Measurements from ENCODE around the gene MYO3B.

The MYO3B gene

GRCh38 chr2:170514140-170514539, 336.2 kb downstream of the MYO3B start:
- H3K4me3 ChIP-seq (ENCODE audit: low read depth, low read length), result no peak overlapping the region
- no peak for DNase-seq (ENCODE audit: low read depth)
- no peak for TF ChIP-seq CTCF (IDR thresholded peaks at IDR 0.05; ENCODE audit: control insufficient read depth, extremely low read depth, insufficient read depth)

GRCh38 chr2:170517538-170517937, 339.6 kb downstream of the MYO3B start:
- no peak overlapping the region for H3K4me3 ChIP-seq (ENCODE audit: low read depth, low read length)
- TF ChIP-seq CTCF (IDR thresholded peaks at IDR 0.05; ENCODE audit: control insufficient read depth, extremely low read depth, insufficient read depth), result no peak
- DNase-seq (ENCODE audit: low read depth), result no peak

- no peak overlapping the region for H3K4me3 ChIP-seq (ENCODE audit: low read depth, low read length)
- TF ChIP-seq CTCF (IDR thresholded peaks at IDR 0.05; ENCODE audit: control insufficient read depth, extremely low read depth, insufficient read depth), result no peak
- no peak for DNase-seq (ENCODE audit: low read depth)
These were observed 341.0 kb downstream of the MYO3B start for GRCh38 chr2:170518911-170519310.

- H3K4me3 ChIP-seq (ENCODE audit: low read depth, low read length), result no peak overlapping the region
- no peak for TF ChIP-seq CTCF (IDR thresholded peaks at IDR 0.05; ENCODE audit: control insufficient read depth, extremely low read depth, insufficient read depth)
- no peak for DNase-seq (ENCODE audit: low read depth)
These were observed 343.4 kb downstream of the MYO3B start for GRCh38 chr2:170521299-170521698.

- DNase-seq (ENCODE audit: low read depth), result no peak
- H3K4me3 ChIP-seq (ENCODE audit: low read depth, low read length), result no peak overlapping the region
- TF ChIP-seq CTCF (IDR thresholded peaks at IDR 0.05; ENCODE audit: control insufficient read depth, extremely low read depth, insufficient read depth), result 0 out of 2 replicates have a peak, but pooled peaks have one; percentile 21
These were observed 345.6 kb downstream of the MYO3B start for GRCh38 chr2:170523506-170523905.

GRCh38 chr2:170524828-170525565, 347.1 kb downstream of the MYO3B start:
- H3K4me3 ChIP-seq (ENCODE audit: low read depth, low read length), result no peak overlapping the region
- TF ChIP-seq CTCF (IDR thresholded peaks at IDR 0.05; ENCODE audit: control insufficient read depth, extremely low read depth, insufficient read depth), result no peak
- no peak for DNase-seq (ENCODE audit: low read depth)

- no peak for DNase-seq (ENCODE audit: low read depth)
These were observed 347.6 kb downstream of the MYO3B start for GRCh38 chr2:170525566-170525900.

More at GRCh38 chr2:170525566-170525900, 347.6 kb downstream of the MYO3B start:
- no peak overlapping the region for H3K4me3 ChIP-seq (ENCODE audit: low read depth, low read length)
- no peak for TF ChIP-seq CTCF (IDR thresholded peaks at IDR 0.05; ENCODE audit: control insufficient read depth, extremely low read depth, insufficient read depth)

All from LNCaP clone FGC (cell line).